Measurements from ENCODE around the gene ABCA2. TPM values are rescaled to one million over a fixed set of nuclear protein-coding genes. Genes with fewer than 3 reads are reported as not detected.

ABCA2 gene
- total RNA-seq, 1 experiment from 2014 or later, result 22.4 TPM

DNA sequence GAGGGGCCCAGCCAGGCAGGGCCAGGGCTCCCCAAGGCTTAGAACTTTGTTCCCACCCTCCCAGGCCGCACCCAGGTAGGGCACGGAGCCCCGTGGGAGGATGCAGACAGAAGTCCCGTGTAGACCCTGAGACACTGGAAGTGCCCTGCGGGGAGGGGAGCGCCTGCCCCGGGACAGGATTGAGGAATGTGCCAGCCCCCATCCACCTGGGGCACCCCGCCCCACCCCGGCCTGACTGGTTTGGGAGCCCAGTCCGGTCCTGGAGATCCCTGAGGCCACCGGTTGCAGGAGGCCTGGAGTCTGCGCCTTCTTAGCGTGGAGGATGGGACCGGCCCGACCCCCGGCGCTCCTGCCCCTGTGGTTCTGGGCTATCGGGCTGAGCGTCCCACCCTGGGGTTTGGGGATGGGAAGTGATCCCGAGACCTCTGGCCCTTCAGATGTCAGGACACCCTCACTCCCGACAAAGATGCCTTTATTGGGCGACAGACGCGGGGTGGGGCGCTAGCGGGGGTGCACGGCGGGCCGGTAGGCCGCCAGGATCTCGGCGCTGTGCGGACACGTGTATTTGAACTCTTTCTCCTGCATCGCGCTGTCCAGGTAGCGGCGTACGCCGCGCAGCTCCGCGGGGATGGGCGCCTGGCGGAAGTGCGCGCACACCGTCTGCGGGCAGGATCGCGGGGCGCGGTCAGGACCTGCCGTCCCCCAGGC lies 33.7 kb downstream of the ABCA2 start:
- no peak overlapping the region for H3K27ac ChIP-seq (ENCODE audit: insufficient read length, low read depth, low read length)
- H3K9me3 ChIP-seq (ENCODE audit: control insufficient read depth, low read depth, low read length), result no peaks in the 10 kb centered on the region
- peaks cover 2 to 8% (median 2%) of the 10 kb centered on the region in 3 experiments; a peak in 5 of 7 replicates for H3K36me3 Mint-ChIP-seq (ENCODE audit: insufficient read depth in 1 of 3, low read depth in 3 of 3)
- no peak overlapping the region for H3K9ac ChIP-seq (ENCODE audit: extremely low read depth, insufficient read length, low read length)
- H2AK5ac ChIP-seq (ENCODE audit: insufficient read length, low read length), result no peak overlapping the region
- H3K18ac ChIP-seq (ENCODE audit: insufficient read length, low read depth, low read length), result no peak overlapping the region
- no peak overlapping the region for H4K91ac ChIP-seq (ENCODE audit: insufficient read length, low read depth, low read length)
- H2BK120ac ChIP-seq (ENCODE audit: low read depth, low read length, poor library complexity, severe bottlenecking), result no peak overlapping the region
- H3T11ph ChIP-seq (ENCODE audit: low read length), result no peak overlapping the region
- no peaks in the 10 kb centered on the region for H3K79me2 ChIP-seq (ENCODE audit: insufficient read depth, low read length)
- H3K4ac ChIP-seq (ENCODE audit: low read depth, low read length), result no peak overlapping the region
- no peak overlapping the region for H3K4me2 ChIP-seq (ENCODE audit: insufficient read depth, insufficient read length, low read length)
- no peak overlapping the region for H2BK12ac ChIP-seq (ENCODE audit: insufficient read length, low read depth, low read length)
- H4K5ac ChIP-seq (ENCODE audit: insufficient read length, low read depth, low read length), result no peak overlapping the region
- no peak overlapping the region for H3K23ac ChIP-seq (ENCODE audit: insufficient read length, low read depth, low read length)
- no peak overlapping the region for H2BK20ac ChIP-seq (ENCODE audit: low read depth, low read length, poor library complexity, severe bottlenecking)
- peaks cover 28% of the 10 kb centered on the region for H3K27me3 Mint-ChIP-seq (ENCODE audit: low read depth)
- no peak overlapping the region for H3K27ac Mint-ChIP-seq
- H4K8ac ChIP-seq (replicated peaks; ENCODE audit: insufficient read length, low read depth, low read length), result no peak overlapping the region
- no peaks in the 10 kb centered on the region for H3K4me1 ChIP-seq (ENCODE audit: insufficient read depth, low read length)
- H3K4me3 Mint-ChIP-seq, result no peak overlapping the region
- no peak overlapping the region for H2BK15ac ChIP-seq (ENCODE audit: low read depth, low read length)
- peaks cover 9 to 10% of the 10 kb centered on the region in 2 experiments; a peak in 3 of 5 replicates for H3K9me3 Mint-ChIP-seq
- no CpG with 5 or more reads among the region's 54 CpGs for WGBS (ENCODE audit: extremely low coverage, insufficient read length, low lambda C conversion rate)
- H3K56ac ChIP-seq (ENCODE audit: insufficient read length, low read depth, low read length), result no peak overlapping the region
- H3K23me2 ChIP-seq (ENCODE audit: insufficient read length, low read depth, low read length, poor library complexity, severe bottlenecking), result peaks cover 6% of the 10 kb centered on the region
- H3K4me1 Mint-ChIP-seq, result peaks cover 11 to 15% of the 10 kb centered on the region in 2 experiments
- H2AFZ ChIP-seq (ENCODE audit: low read length), result no peak overlapping the region
- no peaks in the 10 kb centered on the region for H4K20me1 ChIP-seq (ENCODE audit: control insufficient read depth, insufficient read depth, insufficient read length)
- H3K79me1 ChIP-seq (ENCODE audit: insufficient read depth, low read depth, low read length, poor library complexity, severe bottlenecking), result no peaks in the 10 kb centered on the region
- H3K27me3 ChIP-seq (ENCODE audit: insufficient read depth, low read length), result no peaks in the 10 kb centered on the region
- DNase-seq, result no peak
- no peak overlapping the region for H2BK5ac ChIP-seq (ENCODE audit: insufficient read length, low read length)
- TF ChIP-seq, protein P1, sequence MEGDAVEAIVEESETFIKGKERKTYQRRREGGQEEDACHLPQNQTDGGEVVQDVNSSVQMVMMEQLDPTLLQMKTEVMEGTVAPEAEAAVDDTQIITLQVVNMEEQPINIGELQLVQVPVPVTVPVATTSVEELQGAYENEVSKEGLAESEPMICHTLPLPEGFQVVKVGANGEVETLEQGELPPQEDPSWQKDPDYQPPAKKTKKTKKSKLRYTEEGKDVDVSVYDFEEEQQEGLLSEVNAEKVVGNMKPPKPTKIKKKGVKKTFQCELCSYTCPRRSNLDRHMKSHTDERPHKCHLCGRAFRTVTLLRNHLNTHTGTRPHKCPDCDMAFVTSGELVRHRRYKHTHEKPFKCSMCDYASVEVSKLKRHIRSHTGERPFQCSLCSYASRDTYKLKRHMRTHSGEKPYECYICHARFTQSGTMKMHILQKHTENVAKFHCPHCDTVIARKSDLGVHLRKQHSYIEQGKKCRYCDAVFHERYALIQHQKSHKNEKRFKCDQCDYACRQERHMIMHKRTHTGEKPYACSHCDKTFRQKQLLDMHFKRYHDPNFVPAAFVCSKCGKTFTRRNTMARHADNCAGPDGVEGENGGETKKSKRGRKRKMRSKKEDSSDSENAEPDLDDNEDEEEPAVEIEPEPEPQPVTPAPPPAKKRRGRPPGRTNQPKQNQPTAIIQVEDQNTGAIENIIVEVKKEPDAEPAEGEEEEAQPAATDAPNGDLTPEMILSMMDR (conservative IDR thresholded peaks at IDR 0.05), result no peak
- H3K14ac ChIP-seq (ENCODE audit: insufficient read depth, low read length), result no peak overlapping the region

Data from H9 (cell line).